Natural killer cell (primary cell): ENCODE data around the gene BICD2. TPM values are rescaled to one million over a fixed set of nuclear protein-coding genes. Genes with fewer than 3 reads are reported as not detected.
"Not testable (repeated sequence)": the region's sequence is repeated elsewhere in the genome, so short reads cannot be mapped to it uniquely, and the experiment has no call there.

ENCODE experiments used
- ATAC-seq, 3 donors: fragments of 150-1000 bp in 2 of 3; fragments of 200-7000 bp in 1 of 3; cut with Tn5 transposase; 1 replicate in 1 of 3; 2 replicates in 2 of 3; pipeline ENCODE4 v1.10.0; 2021; ENCODE audit warnings: mild to moderate bottlenecking in 2 of 3, moderate library complexity in 2 of 3
- DNase-seq, 2 donors: peaks; one replicate each; pipeline versions ENCODE4 v3.0.0 to v3.0.0-alpha.2; 2013 to 2021; ENCODE audit warnings: mixed read lengths in 1 of 2
- H3K27ac ChIP-seq: one replicate; pipeline ENCODE4 v1.5.1; 2013; ENCODE audit warnings: mild to moderate bottlenecking, low read length
- H3K27me3 ChIP-seq: one replicate; pipeline ENCODE4 v1.6.1; 2013; ENCODE audit warnings: low read length; ENCODE audit not compliant: control insufficient read depth, insufficient read depth
- H3K36me3 ChIP-seq: one replicate; pipeline ENCODE4 v1.6.1; 2013; ENCODE audit warnings: low read length; ENCODE audit not compliant: control insufficient read depth, insufficient read depth
- H3K4me1 ChIP-seq: one replicate; pipeline ENCODE4 v1.6.1; 2013; ENCODE audit warnings: low read length; ENCODE audit not compliant: control insufficient read depth, insufficient read depth
- H3K4me3 ChIP-seq: one replicate; pipeline ENCODE4 v1.5.1; 2013; ENCODE audit warnings: low read length
- H3K9me3 ChIP-seq: one replicate; pipeline ENCODE4 v1.6.1; 2013; ENCODE audit warnings: low read length; ENCODE audit not compliant: control insufficient read depth, insufficient read depth
- H3K27ac Mint-ChIP-seq, 2 donors: one replicate each; pipeline ENCODE4 v1.8.0; 2022; ENCODE audit warnings: mild to moderate bottlenecking in 2 of 2, mixed read lengths in 2 of 2, moderate library complexity in 1 of 2
- H3K27me3 Mint-ChIP-seq, 2 donors: one replicate each; pipeline ENCODE4 v1.8.0; 2022; ENCODE audit warnings: low read depth in 2 of 2, mixed read lengths in 2 of 2
- H3K36me3 Mint-ChIP-seq: one replicate; pipeline ENCODE4 v1.8.0; 2022; ENCODE audit warnings: mixed read lengths
- H3K4me1 Mint-ChIP-seq, 2 donors: one replicate each; pipeline ENCODE4 v1.8.0; 2022; ENCODE audit warnings: mixed read lengths in 2 of 2
- H3K4me3 Mint-ChIP-seq: one replicate; pipeline ENCODE4 v1.8.0; 2022; ENCODE audit warnings: mild to moderate bottlenecking, moderate library complexity, mixed read lengths
- H3K9me3 Mint-ChIP-seq, 2 donors: one replicate each; pipeline ENCODE4 v1.8.0; 2022; ENCODE audit warnings: mixed read lengths in 2 of 2
- WGBS: methylation state at CpG from one replicate; pipeline ENCODE4 v1.1.7; 2013; ENCODE audit warnings: missing lambda C conversion rate; ENCODE audit not compliant: insufficient coverage; 5-methylcytosine and 5-hydroxymethylcytosine counted together
- intact Hi-C: fragments of 100-400 bp; cut with micrococcal nuclease; formaldehyde crosslinking; loops from one replicate; pipeline ENCODE4 v1.14.2; 2022
- total RNA-seq, 4 donors: library from RNA; stranded (reverse); fragments of 120-200 nt in 1 of 4; gene quantifications; one replicate each; pipeline versions ENCODE4 v1.2.3 to v1.2.4, GENCODE V29; 2013 to 2022
- TF ChIP-seq, protein P1 (sequence below): fragments of 200-600 bp; IDR thresholded peaks from one replicate; pipeline ENCODE4 v1.8.0; 2022; ENCODE audit warnings: antibody characterized with exemption

The BICD2 gene
- 10 to 100 TPM; 27.0 to 39.7 (median 39.7) TPM for total RNA-seq
- total RNA-seq (2013) = 41.8 TPM

DNA sequence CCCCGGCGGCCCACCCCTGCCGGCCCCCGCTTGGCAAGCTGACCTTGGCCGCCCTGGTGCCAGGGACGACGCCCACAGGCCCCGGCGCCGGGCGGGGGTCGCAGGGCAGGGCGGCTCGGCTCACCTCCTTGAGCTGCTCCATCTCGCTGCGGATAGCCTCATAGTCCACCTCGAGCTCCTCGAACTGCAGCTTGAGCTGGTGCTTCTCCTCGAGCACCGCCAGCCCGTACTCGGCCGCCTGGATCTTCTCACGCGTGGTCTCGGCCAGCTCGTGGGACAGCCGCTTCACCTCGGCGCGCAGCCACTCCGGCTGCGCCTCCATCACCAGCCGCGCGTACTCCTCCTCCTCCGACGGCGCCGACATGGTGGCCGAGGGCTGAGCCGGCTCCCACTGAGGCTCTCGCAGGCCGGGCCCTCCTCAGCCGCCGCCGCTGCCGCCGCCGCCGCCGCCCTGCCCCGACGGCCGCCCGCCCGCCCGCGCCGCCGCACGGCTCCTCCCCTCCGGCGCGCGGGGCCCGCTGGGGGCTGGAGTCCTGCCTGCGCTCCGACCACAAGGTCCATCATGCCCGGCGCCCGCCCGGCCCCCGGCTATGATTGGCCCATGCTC lies at the start of gene BICD2:
BICD2 (minus strand) TSS at position 453 of the 607 bp plus-strand sequence; CDS start at position 364, 89 bp downstream.
- no peaks in the 10 kb centered on the region for H3K9me3 Mint-ChIP-seq
- ATAC-seq = no peak
- H3K4me3 ChIP-seq = peak within 1 kb of the TSS; percentile 89
- peak within 1 kb of the TSS; percentile 89 to 91 for H3K27ac Mint-ChIP-seq
- intact Hi-C loops = loop anchor here (10.0 kb wide), 1 partner anchor 650 kb away; the partner anchor contains the start of gene SPTLC1
- H3K27me3 ChIP-seq = no peaks in the 10 kb centered on the region
- WGBS = under 1% methylated on average over 74 of the region's 74 CpGs
- H3K27me3 Mint-ChIP-seq = no peaks in the 10 kb centered on the region
- H3K36me3 ChIP-seq = no peaks in the 10 kb centered on the region
- peak in 1 of 2 donors; percentile 40 for DNase-seq
- TF ChIP-seq, protein P1, sequence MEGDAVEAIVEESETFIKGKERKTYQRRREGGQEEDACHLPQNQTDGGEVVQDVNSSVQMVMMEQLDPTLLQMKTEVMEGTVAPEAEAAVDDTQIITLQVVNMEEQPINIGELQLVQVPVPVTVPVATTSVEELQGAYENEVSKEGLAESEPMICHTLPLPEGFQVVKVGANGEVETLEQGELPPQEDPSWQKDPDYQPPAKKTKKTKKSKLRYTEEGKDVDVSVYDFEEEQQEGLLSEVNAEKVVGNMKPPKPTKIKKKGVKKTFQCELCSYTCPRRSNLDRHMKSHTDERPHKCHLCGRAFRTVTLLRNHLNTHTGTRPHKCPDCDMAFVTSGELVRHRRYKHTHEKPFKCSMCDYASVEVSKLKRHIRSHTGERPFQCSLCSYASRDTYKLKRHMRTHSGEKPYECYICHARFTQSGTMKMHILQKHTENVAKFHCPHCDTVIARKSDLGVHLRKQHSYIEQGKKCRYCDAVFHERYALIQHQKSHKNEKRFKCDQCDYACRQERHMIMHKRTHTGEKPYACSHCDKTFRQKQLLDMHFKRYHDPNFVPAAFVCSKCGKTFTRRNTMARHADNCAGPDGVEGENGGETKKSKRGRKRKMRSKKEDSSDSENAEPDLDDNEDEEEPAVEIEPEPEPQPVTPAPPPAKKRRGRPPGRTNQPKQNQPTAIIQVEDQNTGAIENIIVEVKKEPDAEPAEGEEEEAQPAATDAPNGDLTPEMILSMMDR = no peak
- peak within 1 kb of the TSS; percentile 91 for H3K27ac ChIP-seq
- peaks cover 40 to 45% of the 10 kb centered on the region in 2 donors for H3K4me1 Mint-ChIP-seq
- H3K4me1 ChIP-seq = peaks cover 42% of the 10 kb centered on the region
- no peaks in the 10 kb centered on the region for H3K36me3 Mint-ChIP-seq
- peak within 1 kb of the TSS; percentile 98 for H3K4me3 Mint-ChIP-seq
- no peaks in the 10 kb centered on the region for H3K9me3 ChIP-seq

DNA sequence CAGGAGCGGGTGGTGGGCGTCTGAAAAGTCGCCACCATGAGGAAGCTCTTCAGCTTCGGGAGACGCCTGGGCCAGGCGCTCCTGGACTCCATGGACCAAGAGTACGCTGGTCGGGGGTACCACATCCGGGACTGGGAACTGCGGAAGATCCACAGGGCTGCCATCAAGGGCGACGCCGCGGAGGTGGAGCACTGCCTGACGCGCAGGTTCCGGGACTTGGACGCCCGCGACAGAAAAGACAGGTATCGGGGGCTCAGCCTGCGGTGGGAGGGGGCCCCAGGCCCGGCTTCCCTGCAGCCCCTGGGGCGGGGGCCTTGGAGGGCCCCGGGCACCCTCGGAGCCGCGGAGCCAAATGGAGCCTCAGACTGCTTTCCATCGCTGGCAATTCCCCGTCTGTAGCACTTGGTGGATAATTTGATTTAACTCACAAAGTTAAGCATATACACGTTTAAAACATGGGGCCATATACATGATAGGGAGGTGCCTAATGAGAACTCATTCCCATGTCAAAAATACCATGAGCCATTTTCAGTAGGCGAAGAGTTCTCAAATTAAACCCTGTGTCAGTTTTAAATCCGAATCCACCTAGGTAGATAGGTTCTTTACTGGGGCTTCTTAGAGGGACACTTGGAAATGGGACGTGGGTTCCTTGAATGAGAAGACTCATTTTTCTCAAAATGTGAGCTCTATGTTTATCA lies 45.1 kb upstream of the BICD2 start:
- H3K36me3 ChIP-seq, H3K4me3 ChIP-seq, H3K36me3 Mint-ChIP-seq, H3K27ac ChIP-seq, H3K9me3 Mint-ChIP-seq, intact Hi-C loops, H3K9me3 ChIP-seq, ATAC-seq: not testable (repeated sequence)
- Mint-ChIP-seq H3K4me1 (peaks cover 7 to 13% of the 10 kb centered on the region in 2 donors), H3K27me3 (peaks cover 46 to 55% of the 10 kb centered on the region in 2 donors), H3K27ac (peak overlapping the region in 1 of 2 donors; percentile 54), H3K4me3 (peak overlapping the region; percentile 81)
- DNase-seq = peak in 1 of 2 donors; percentile 23
- H3K27me3 ChIP-seq = peaks cover 54% of the 10 kb centered on the region
- WGBS = 4% methylated on average over 31 of the region's 34 CpGs
- peaks cover 28% of the 10 kb centered on the region for H3K4me1 ChIP-seq

DNA sequence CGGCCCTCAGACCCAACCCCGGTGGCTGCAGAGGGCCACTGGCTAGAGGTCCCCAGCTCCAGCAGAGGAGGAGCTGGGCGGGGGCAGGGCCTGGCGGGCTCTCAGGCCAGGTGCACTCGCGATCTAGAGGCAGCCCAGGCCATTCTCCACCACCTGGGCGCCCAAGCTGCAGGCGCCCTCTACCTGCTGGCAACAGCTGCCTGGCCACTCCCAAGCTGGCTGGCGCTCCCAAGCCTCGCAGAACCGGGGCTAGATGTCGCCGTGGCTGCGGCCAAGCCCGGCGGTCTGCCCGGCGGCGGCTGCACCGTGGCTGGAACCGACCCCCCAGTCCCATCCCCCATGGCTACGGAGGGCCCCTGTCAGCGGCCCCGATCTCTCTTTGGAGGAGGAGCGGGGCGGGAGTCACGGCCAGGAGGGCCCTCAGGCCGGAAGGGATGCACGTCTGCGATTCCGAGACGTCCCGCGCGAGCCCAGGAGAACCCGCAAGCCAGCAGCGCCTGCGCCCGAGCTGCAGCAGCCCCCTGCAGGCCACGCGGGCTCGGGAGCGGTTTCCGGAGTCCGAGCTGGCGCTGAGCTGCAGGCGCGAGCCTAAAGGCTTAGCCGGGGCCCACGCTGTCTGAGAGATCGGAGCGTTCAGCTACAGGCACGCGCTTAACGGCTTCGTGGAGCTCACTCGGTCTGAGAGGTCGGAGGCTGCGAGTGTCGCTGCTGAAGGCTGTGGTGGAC lies 44.3 kb upstream of the BICD2 start:
- Mint-ChIP-seq H3K9me3 (no peaks in the 10 kb centered on the region), H3K27me3 (peaks cover 40 to 47% of the 10 kb centered on the region in 2 donors), H3K4me3 (peak overlapping the region; percentile 81), H3K4me1 (peaks cover 7 to 13% of the 10 kb centered on the region in 2 donors), H3K36me3 (no peaks in the 10 kb centered on the region), H3K27ac (peak overlapping the region in 1 of 2 donors; percentile 54)
- H3K27ac ChIP-seq = no peak overlapping the region
- WGBS = 1% methylated on average over 60 of the region's 60 CpGs
- intact Hi-C loops = no loop called here
- peak overlapping the region; percentile 15 for H3K4me3 ChIP-seq
- peaks cover 28% of the 10 kb centered on the region for H3K4me1 ChIP-seq
- ATAC-seq (peak; percentile 59 to 76 (median 72)), DNase-seq (peak; percentile 34 to 68)
- H3K27me3 ChIP-seq = peaks cover 56% of the 10 kb centered on the region
- H3K36me3 ChIP-seq = no peaks in the 10 kb centered on the region
- no peaks in the 10 kb centered on the region for H3K9me3 ChIP-seq
- TF ChIP-seq, protein P1 = no peak
